HG03575 (cell line): ENCODE results near the gene POLR1B.

ENCODE experiments used
- ATAC-seq: cut with Tn5 transposase; IDR thresholded peaks from one replicate; pipeline ENCODE4 v1.9.1; 2021; ENCODE audit not compliant: unreplicated experiment, insufficient number of reproducible peaks, low FRiP score; ENCODE audit errors: extremely low read depth

POLR1B gene

DNA sequence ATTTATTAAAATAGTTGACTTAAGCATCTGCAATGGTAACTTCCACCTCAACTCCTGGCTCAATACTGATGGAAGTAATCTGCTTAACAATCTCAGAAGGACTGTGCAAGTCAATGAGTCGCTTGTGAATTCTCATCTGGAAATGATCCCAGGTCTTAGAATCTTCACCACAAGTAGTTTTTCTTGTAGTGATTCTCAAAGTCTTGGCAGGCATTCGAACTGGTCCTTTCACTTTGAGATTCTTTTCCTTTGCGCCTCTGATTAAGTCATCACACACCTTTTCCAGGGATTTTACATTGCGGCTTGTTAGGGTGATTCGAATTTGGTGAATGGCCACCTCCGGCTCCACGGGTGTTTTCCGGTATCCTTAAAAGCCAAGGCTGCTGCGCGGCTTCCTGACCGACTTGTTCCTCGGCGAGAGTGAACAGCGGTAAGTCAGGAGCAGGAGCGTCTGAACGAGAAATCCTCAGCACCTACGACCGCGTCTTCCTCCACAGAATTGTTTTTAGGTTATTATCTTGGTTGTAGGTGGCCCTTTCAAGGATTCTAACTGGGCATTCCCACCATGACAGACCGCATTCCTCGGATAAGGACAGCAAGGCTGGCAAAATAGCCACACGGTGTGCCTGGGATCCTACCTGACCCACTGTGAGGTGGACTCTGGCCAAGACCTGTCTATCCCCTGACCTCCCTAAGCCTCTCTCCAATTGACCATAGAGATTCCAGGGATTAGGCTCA is 79.7 kb downstream of the POLR1B start:
- no peak for ATAC-seq

DNA sequence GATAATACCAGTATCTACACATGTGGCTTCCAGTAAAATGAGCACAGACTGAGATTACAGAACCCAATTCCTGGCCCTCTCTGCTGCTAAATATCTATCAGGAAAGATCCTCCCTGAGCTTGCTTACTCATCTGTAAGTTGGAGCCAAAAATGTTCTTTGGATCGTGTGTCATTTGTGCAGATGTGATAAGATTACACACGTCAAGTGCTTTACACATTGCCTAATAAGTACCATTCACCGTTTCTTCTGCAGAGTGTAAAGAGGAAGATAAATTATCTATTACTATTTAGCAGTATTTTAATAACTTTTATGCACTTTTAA is 80.2 kb downstream of the POLR1B start:
- ATAC-seq = no peak

DNA sequence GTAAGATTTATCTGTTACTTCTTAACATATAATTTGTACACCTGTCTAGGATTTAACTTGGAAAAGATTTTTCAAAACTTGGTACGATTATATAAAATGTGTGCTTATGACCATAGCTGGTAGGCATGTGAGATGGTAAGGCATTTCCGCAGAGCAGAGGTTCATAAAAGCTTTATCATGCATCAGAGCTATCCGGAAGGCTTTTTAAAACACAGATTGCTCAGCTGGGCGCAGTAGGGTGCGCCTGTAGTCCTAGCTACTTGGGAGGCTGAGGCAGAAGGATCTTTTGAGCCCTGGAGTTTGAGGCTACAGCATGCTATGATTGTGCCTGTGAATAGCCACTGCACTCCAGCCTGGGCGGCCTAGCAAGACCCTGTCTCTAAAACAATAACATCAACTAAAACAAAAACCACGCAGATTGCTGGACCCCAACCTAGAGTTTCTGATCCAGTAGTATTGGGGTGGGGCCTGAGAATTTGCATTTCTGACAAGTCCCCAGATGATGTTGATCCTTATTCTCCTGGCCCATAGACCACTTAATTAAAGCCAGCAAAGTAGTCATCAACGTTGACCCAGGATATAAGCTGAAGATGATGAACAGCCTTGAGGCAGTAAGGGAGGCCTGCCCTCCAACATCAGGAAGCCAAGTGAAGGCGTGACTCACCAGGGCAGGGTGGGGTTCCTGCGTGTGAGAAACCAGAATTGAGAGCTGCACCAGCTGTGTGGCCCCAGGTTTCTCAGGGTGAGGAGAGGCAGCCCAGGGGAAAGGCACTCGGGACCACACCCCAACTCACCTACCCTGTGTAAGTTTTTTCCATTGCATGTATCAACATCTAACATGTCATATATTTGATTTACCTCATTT is 81.9 kb downstream of the POLR1B start:
- no peak for ATAC-seq

DNA sequence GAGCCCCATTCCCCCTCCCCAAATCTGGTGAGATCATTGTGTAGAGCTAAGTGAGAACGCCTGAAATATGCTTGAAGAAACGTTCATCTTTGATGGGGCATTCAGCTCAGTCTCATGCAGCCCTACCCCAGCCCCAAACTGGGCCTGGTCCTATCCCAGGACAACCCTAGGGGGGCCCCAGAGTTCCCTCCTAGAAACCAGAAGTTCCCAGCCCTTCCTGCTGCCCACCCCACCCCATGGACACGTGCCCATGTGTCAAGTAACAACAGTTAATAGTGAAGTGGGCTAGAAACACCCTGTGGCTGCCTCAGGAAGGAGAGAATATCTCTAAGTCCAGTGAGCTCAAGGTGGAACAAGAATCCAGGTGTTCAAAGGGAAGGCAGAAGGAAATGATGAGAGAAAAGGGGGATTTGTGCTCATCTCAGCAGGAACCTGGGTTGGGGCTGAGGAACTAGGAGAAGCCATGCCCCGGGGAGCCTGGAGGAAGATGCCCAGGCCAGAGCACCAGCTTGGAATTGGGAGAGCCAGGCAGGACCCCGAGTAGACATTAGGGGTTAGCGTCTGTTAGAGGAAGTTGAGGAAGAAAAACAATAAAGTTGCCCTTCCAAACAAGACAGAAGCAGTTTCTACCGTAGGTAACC is 83.3 kb downstream of the POLR1B start:
- ATAC-seq = no peak

DNA sequence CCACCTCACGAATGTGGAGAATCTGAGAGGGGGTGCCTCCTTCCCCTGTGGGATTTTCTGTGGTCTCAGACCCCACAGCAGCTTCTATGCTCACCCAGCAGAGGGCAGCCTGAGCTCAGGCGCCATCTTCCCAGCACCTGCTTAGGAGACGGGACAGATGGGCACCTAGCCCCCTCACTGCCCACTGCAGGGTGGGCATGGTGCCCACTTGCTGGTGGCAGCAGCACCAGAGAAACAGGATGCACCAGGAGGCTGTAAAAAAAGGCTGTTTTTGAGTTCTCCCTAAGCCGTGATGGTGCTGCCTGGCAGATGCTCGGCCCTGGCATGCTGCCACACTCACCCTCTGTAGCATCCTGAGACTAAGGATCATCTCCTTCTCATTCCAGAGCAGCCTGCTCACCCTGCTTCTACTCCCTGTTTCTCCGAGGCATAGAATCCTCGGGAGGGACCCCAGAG is 84.4 kb downstream of the POLR1B start:
- ATAC-seq = no peak
